NCI-H1694 (cell line): ENCODE measurements around the gene SLC25A34.

ENCODE experiments used
- DNase-seq: peaks from one replicate; lab custom pipeline; 2025; lab: John Stamatoyannopoulos, UW

SLC25A34 gene

DNA sequence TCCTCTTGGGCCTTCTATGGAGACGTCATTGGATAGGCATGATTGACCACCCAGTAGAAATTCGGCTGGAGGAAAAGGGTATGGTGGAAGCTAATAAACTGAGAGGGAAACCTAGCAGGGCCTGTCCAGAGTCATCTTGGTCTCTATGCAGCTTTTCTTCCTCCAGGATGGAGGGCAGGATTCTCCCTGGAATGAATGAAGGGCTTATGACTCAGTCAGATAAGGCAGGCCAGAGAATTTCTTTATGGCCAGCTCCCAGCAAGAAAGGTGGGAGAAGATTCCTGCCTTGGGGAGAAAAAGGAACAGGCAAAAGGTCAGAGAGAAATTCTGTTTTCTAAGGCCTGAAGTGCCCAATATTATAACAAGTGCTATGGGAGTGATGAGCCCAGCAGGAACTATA, 39.6 kb downstream of the SLC25A34 start:
- no peak for DNase-seq

DNA sequence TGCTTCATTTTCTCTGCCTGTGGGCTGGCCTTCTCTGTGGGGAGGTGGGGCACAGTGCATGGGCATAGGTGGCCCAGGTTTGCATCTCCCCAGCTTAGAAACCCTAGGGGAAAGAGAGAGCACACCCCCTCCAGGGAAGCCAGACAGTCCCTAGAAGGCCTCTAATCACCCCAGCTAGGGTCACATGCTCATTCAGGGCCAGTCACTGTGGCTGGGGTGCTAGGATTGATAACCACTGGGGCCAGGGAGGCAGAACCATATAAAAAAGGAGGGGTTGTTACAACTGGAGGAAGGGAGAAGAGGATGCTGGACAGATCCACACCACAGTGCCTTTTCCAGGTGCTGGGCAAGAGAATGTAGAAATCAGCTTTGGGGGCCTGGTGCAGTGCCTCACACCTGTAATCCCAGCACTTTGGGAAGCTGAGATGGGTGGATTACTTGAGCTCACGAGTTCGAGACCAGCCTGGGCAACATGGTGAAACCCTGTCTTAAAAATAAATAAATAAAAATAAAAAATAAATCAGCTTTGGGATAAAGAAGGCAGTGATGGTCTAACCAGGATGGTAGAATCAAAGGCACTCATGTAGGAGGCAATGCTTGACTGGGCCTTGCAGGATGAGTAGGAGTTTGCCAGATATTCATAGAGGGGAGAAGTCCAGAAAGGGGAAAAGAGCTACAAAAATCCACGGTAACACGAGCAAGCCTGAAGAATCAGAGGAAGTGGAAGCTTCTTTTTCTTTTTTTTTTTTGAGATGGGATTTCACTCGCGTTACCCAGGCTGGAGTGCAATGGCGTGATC, 42.0 kb downstream of the SLC25A34 start:
- DNase-seq: no peak

DNA sequence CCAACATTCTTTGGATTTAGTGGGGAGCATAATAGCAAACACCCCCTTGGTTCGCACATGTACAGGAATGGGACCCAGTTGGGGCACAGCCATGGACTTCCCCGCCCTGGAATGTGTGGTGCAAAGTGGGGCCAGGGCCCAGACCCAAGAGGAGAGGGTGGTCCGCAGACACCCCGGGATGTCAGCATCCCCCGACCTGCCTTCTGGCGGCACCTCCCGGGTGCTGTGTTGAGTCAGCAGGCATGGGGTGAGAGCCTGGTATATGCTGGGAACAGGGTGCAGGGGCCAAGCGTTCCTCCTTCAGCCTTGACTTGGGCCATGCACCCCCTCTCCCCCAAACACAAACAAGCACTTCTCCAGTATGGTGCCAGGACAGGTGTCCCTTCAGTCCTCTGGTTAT, 49.6 kb downstream of the SLC25A34 start:
- no peak for DNase-seq

- DNase-seq: no peak
Measured at GRCh38 chr1:15786581-15786980, 50.5 kb downstream of the SLC25A34 start.

- no peak for DNase-seq
Measured at GRCh38 chr1:15788624-15789301, 52.7 kb downstream of the SLC25A34 start.
